Karpas-422 (cell line): ENCODE results near the gene XAB2. TPM values are rescaled to one million over a fixed set of nuclear protein-coding genes. Genes with fewer than 3 reads are reported as not detected.

Source experiments
- DNase-seq: peaks from one replicate; pipeline ENCODE4 v3.0.0-alpha.2; 2015
- H2AFZ ChIP-seq: fragments of 200-600 bp; sonication (generic); 2 replicates; pipeline ENCODE4 v1.6.1; 2014; ENCODE audit warnings: antibody characterized with exemption, low read length, mixed read lengths
- H3K27ac ChIP-seq: fragments of 200-600 bp; sonication (generic); 2 replicates; pipeline ENCODE4 v1.5.1; 2014; ENCODE audit warnings: mild to moderate bottlenecking, low read length, moderate library complexity
- H3K27me3 ChIP-seq: fragments of 200-600 bp; sonication (generic); 2 replicates; pipeline ENCODE4 v1.6.1; 2014; ENCODE audit warnings: low read length, mixed read lengths
- H3K36me3 ChIP-seq: fragments of 200-600 bp; sonication (generic); 2 replicates; pipeline ENCODE4 v1.6.1; 2014; ENCODE audit warnings: low read length, mixed read lengths; ENCODE audit not compliant: insufficient read depth
- H3K4me1 ChIP-seq: fragments of 200-600 bp; sonication (generic); 2 replicates; pipeline ENCODE4 v1.6.1; 2014; ENCODE audit warnings: mild to moderate bottlenecking, low read length, mixed read lengths
- H3K4me2 ChIP-seq: fragments of 200-600 bp; sonication (generic); 2 replicates; pipeline ENCODE4 v1.6.1; 2014; ENCODE audit warnings: low read length, low read depth, mild to moderate bottlenecking; ENCODE audit not compliant: poor library complexity, severe bottlenecking
- H3K4me3 ChIP-seq: fragments of 200-600 bp; sonication (generic); 2 replicates; pipeline ENCODE4 v1.5.1; 2014; ENCODE audit warnings: mild to moderate bottlenecking, antibody characterized with exemption, low read length, mixed read lengths
- H3K79me2 ChIP-seq: fragments of 200-600 bp; sonication (generic); 2 replicates; pipeline ENCODE4 v1.6.1; 2014; ENCODE audit warnings: mild to moderate bottlenecking, low read length, mixed read lengths
- H3K9ac ChIP-seq: fragments of 200-600 bp; sonication (generic); 2 replicates; pipeline ENCODE4 v1.6.0; 2014; ENCODE audit warnings: low read length
- H3K9me2 ChIP-seq: fragments of 200-600 bp; sonication (generic), shearing (Covaris generic); replicated peaks from 2 replicates; pipeline ENCODE4 v1.6.0; 2014; ENCODE audit warnings: mild to moderate bottlenecking, low read length, moderate library complexity; ENCODE audit not compliant: insufficient read depth
- H3K9me3 ChIP-seq: fragments of 300-700, 200-600 bp; sonication (generic); 2 replicates; pipeline ENCODE4 v1.6.1; 2014; ENCODE audit warnings: low read length, mixed read lengths
- H4K20me1 ChIP-seq: fragments of 200-600 bp; sonication (generic); 2 replicates; pipeline ENCODE4 v1.6.1; 2014; ENCODE audit warnings: mild to moderate bottlenecking, antibody characterized with exemption, low read length, low read depth; ENCODE audit not compliant: insufficient read depth
- total RNA-seq: library from RNA; depleted of rRNA; stranded (reverse); fragments of >200 nt; shearing (Covaris generic); gene quantifications from 2 replicates; pipeline ENCODE4 v1.2.3, GENCODE V29; 2014; ENCODE audit warnings: low replicate concordance

Gene XAB2
- total RNA-seq, 1 experiment from 2014 or later = 20.2 TPM

GRCh38 chr19:7617172-7617571 lies 12.2 kb downstream of the XAB2 start:
- Histone ChIP-seq H4K20me1 (no peaks in the 10 kb centered on the region), H3K9ac (no peak overlapping the region), H3K4me3 (no peak overlapping the region), H3K9me2 (no peaks in the 10 kb centered on the region), H3K27ac (no peak overlapping the region), H3K9me3 (no peaks in the 10 kb centered on the region), H3K36me3 (no peaks in the 10 kb centered on the region), H3K79me2 (no peaks in the 10 kb centered on the region), H2AFZ (no peak overlapping the region), H3K4me1 (no peaks in the 10 kb centered on the region), H3K27me3 (no peaks in the 10 kb centered on the region), H3K4me2 (no peak overlapping the region)
- DNase-seq = no peak

GRCh38 chr19:7614859-7615741 lies 14.2 kb downstream of the XAB2 start:
- DNase-seq = no peak
- Histone ChIP-seq H2AFZ (no peak overlapping the region), H3K4me1 (no peaks in the 10 kb centered on the region), H3K4me2 (no peak overlapping the region), H3K79me2 (no peaks in the 10 kb centered on the region), H3K9me3 (no peaks in the 10 kb centered on the region), H3K36me3 (no peaks in the 10 kb centered on the region), H3K9me2 (no peaks in the 10 kb centered on the region), H3K4me3 (no peak overlapping the region), H3K27me3 (no peaks in the 10 kb centered on the region), H3K9ac (no peak overlapping the region), H4K20me1 (no peaks in the 10 kb centered on the region), H3K27ac (no peak overlapping the region)

- H2AFZ ChIP-seq = no peak overlapping the region
- no peak overlapping the region for H3K4me2 ChIP-seq
- H3K9me3 ChIP-seq = no peaks in the 10 kb centered on the region
- no peaks in the 10 kb centered on the region for H4K20me1 ChIP-seq
- no peaks in the 10 kb centered on the region for H3K36me3 ChIP-seq
- no peaks in the 10 kb centered on the region for H3K4me1 ChIP-seq
- H3K27me3 ChIP-seq = no peaks in the 10 kb centered on the region
- no peak overlapping the region for H3K9ac ChIP-seq
- no peaks in the 10 kb centered on the region for H3K79me2 ChIP-seq
- H3K9me2 ChIP-seq = no peaks in the 10 kb centered on the region
- DNase-seq = no peak
- no peak overlapping the region for H3K27ac ChIP-seq
- H3K4me3 ChIP-seq = no peak overlapping the region
Observed at GRCh38 chr19:7612282-7613274, 16.8 kb downstream of the XAB2 start.

- Histone ChIP-seq H3K9me2 (no peaks in the 10 kb centered on the region), H3K4me2 (no peak overlapping the region), H3K79me2 (no peaks in the 10 kb centered on the region), H3K4me3 (no peak overlapping the region), H2AFZ (no peak overlapping the region), H3K4me1 (no peaks in the 10 kb centered on the region), H3K9ac (no peak overlapping the region), H4K20me1 (no peaks in the 10 kb centered on the region), H3K9me3 (no peaks in the 10 kb centered on the region), H3K27ac (no peak overlapping the region), H3K27me3 (no peaks in the 10 kb centered on the region), H3K36me3 (no peaks in the 10 kb centered on the region)
- DNase-seq = no peak
Observed at GRCh38 chr19:7611541-7612279, 17.6 kb downstream of the XAB2 start.

GRCh38 chr19:7610491-7611240 lies 18.7 kb downstream of the XAB2 start:
- H3K79me2 ChIP-seq = no peaks in the 10 kb centered on the region
- no peak overlapping the region for H3K4me2 ChIP-seq
- no peak overlapping the region for H3K4me3 ChIP-seq
- H3K27me3 ChIP-seq = no peaks in the 10 kb centered on the region
- no peak overlapping the region for H3K27ac ChIP-seq
- H4K20me1 ChIP-seq = no peaks in the 10 kb centered on the region
- H3K36me3 ChIP-seq = no peaks in the 10 kb centered on the region
- no peak overlapping the region for H2AFZ ChIP-seq
- H3K9ac ChIP-seq = no peak overlapping the region
- no peaks in the 10 kb centered on the region for H3K9me3 ChIP-seq
- DNase-seq = no peak
- H3K4me1 ChIP-seq = no peaks in the 10 kb centered on the region
- no peaks in the 10 kb centered on the region for H3K9me2 ChIP-seq

- Histone ChIP-seq H3K79me2 (no peaks in the 10 kb centered on the region), H3K36me3 (no peaks in the 10 kb centered on the region), H2AFZ (no peak overlapping the region), H3K9me2 (no peaks in the 10 kb centered on the region), H3K4me3 (no peak overlapping the region), H3K9ac (no peak overlapping the region), H4K20me1 (no peaks in the 10 kb centered on the region), H3K9me3 (no peaks in the 10 kb centered on the region), H3K4me1 (no peaks in the 10 kb centered on the region), H3K4me2 (no peak overlapping the region), H3K27me3 (no peaks in the 10 kb centered on the region), H3K27ac (no peak overlapping the region)
- DNase-seq = no peak
Observed at GRCh38 chr19:7607874-7608560, 21.3 kb downstream of the XAB2 start.

- H3K9ac ChIP-seq = no peak overlapping the region
- no peak for DNase-seq
- no peaks in the 10 kb centered on the region for H3K79me2 ChIP-seq
- no peak overlapping the region for H3K4me2 ChIP-seq
- H3K36me3 ChIP-seq = no peaks in the 10 kb centered on the region
- no peaks in the 10 kb centered on the region for H3K27me3 ChIP-seq
- no peak overlapping the region for H2AFZ ChIP-seq
- no peaks in the 10 kb centered on the region for H4K20me1 ChIP-seq
- no peaks in the 10 kb centered on the region for H3K9me2 ChIP-seq
- H3K4me1 ChIP-seq = no peaks in the 10 kb centered on the region
- no peak overlapping the region for H3K4me3 ChIP-seq
- H3K9me3 ChIP-seq = no peaks in the 10 kb centered on the region
- H3K27ac ChIP-seq = no peak overlapping the region
Observed at GRCh38 chr19:7607212-7607873, 22.0 kb downstream of the XAB2 start.
